HCT116 (cell line): ENCODE measurements around the gene STK40. TPM values are rescaled to one million over a fixed set of nuclear protein-coding genes. Genes with fewer than 3 reads are reported as not detected.

Experiments
- ATAC-seq: fragments of 200-7000 bp; cut with Tn5 transposase; 2 replicates; pipeline ENCODE4 v1.9.1; 2020; ENCODE audit warnings: mild to moderate bottlenecking, moderate library complexity
- BruUV-seq: library from RNA; stranded (reverse); fragments of 400-500 nt; replicated peaks from 2 replicates; lab custom pipeline; 2021; lab: Mats Ljungman, UMichigan
- CTCF ChIA-PET: fragments of 300-600 bp; sonication (Branson Sonifier 250); formaldehyde crosslinking; loops from one replicate; lab custom pipeline; 2021; ENCODE audit warnings: antibody characterized with exemption; lab: Charles Lee
- POLR2A ChIA-PET: fragments of 300-600, 350-600 bp; sonication (Branson Sonifier 250); formaldehyde crosslinking; loops from one replicate; lab custom pipeline; 2021; ENCODE audit warnings: antibody characterized with exemption; lab: Charles Lee
- RAD21 ChIA-PET, 2 experiments: fragments of 300-600 bp; sonication (Branson Sonifier 250); formaldehyde crosslinking; loops; one replicate each; lab custom pipeline; 2023; ENCODE audit warnings: low total read pairs in 2 of 2; ENCODE audit not compliant: uncharacterized antibody in 2 of 2, unreplicated experiment in 2 of 2, low non-redundant PET in 1 of 2; lab: Charles Lee
- DNase-seq: peaks from one replicate; pipeline ENCODE4 v3.0.0-alpha.2; 2010; ENCODE audit warnings: low read depth, low spot score
- H2AFZ ChIP-seq: fragments of 200-600 bp; shearing (Covaris generic), sonication (generic); 2 replicates; pipeline ENCODE4 v1.6.1; 2017; ENCODE audit warnings: low read depth, mixed run types, mixed read lengths, antibody characterized with exemption, low read length; ENCODE audit not compliant: poor library complexity, severe bottlenecking
- H3K27ac ChIP-seq: 2 replicates; pipeline ENCODE4 v1.5.1; 2012; ENCODE audit warnings: low read depth, low read length
- H3K27me3 ChIP-seq: fragments of 200-600 bp; sonication (generic); 2 replicates; pipeline ENCODE4 v1.6.1; 2016; ENCODE audit warnings: mixed run types, low read length, mixed read lengths; ENCODE audit not compliant: insufficient read depth
- H3K36me3 ChIP-seq, 2 experiments: fragments of 200-500 bp in 1 of 2; fragments of 200-600 bp in 1 of 2; sonication (Bioruptor generic) in 1 of 2; sonication (generic) in 1 of 2; 2 replicates each; pipeline versions ENCODE4 v1.5.1 to v1.6.1; 2014 to 2016; ENCODE audit warnings: low read length in 2 of 2, inconsistent platforms in 1 of 2, mixed read lengths in 1 of 2, mixed run types in 1 of 2; ENCODE audit not compliant: insufficient read depth in 2 of 2, control insufficient read depth in 1 of 2
- H3K4me1 ChIP-seq, 2 experiments: fragments of 200-600 bp in 1 of 2; sonication (generic) in 1 of 2; 2 replicates each; pipeline versions ENCODE4 v1.5.1 to v1.6.1; 2012 to 2017; ENCODE audit warnings: low read length in 2 of 2, inconsistent platforms in 1 of 2, mild to moderate bottlenecking in 1 of 2, mixed read lengths in 1 of 2, mixed run types in 1 of 2, moderate library complexity in 1 of 2; ENCODE audit not compliant: insufficient read depth in 2 of 2, control insufficient read depth in 1 of 2
- H3K4me2 ChIP-seq: fragments of 200-600 bp; sonication (generic); 2 replicates; pipeline ENCODE4 v1.6.1; 2017; ENCODE audit warnings: mixed run types, low read length, mixed read lengths
- H3K4me3 ChIP-seq, 2 experiments: fragments of 200-600 bp in 1 of 2; sonication (generic) in 1 of 2; replicated peaks in 1 of 2; 2 replicates each; pipeline ENCODE4 v1.5.1; 2011 to 2016; ENCODE audit warnings: low read length in 2 of 2, control low read depth in 1 of 2, low read depth in 1 of 2, mild to moderate bottlenecking in 1 of 2, mixed read lengths in 1 of 2, mixed run types in 1 of 2
- H3K79me2 ChIP-seq: fragments of 200-600 bp; sonication (generic); 2 replicates; pipeline ENCODE4 v1.6.1; 2017; ENCODE audit warnings: mild to moderate bottlenecking, mixed run types, low read length, moderate library complexity, mixed read lengths; ENCODE audit not compliant: insufficient read depth
- H3K9ac ChIP-seq: fragments of 200-600 bp; sonication (generic); 2 replicates; pipeline ENCODE4 v1.6.1; 2016; ENCODE audit warnings: low read length, mixed read lengths
- H3K9me2 ChIP-seq: fragments of 200-600 bp; sonication (generic), shearing (Covaris generic); 2 replicates; pipeline ENCODE4 v1.6.1; 2017; ENCODE audit warnings: mixed run types, mild to moderate bottlenecking, moderate library complexity; ENCODE audit not compliant: insufficient read depth
- H3K9me3 ChIP-seq, 2 experiments: fragments of 200-500 bp in 1 of 2; fragments of 200-600 bp in 1 of 2; sonication (Bioruptor generic) in 1 of 2; sonication (generic) in 1 of 2; 2 replicates each; pipeline ENCODE4 v1.6.1; 2014 to 2017; ENCODE audit warnings: low read length in 2 of 2, mixed read lengths in 2 of 2, inconsistent platforms in 1 of 2, low read depth in 1 of 2, mild to moderate bottlenecking in 1 of 2, mixed run types in 1 of 2, moderate library complexity in 1 of 2; ENCODE audit not compliant: control insufficient read depth in 1 of 2, insufficient read depth in 1 of 2
- H4K20me1 ChIP-seq: fragments of 200-600 bp; sonication (generic), shearing (Covaris generic); 2 replicates; pipeline ENCODE4 v1.6.1; 2017; ENCODE audit warnings: mixed run types, mild to moderate bottlenecking, moderate library complexity; ENCODE audit not compliant: insufficient read depth
- ATF3 ChIP-seq: IDR thresholded peaks from 2 replicates; pipeline ENCODE4 v1.6.1; 2012
- CBX3 ChIP-seq: IDR thresholded peaks from 2 replicates; pipeline ENCODE4 v1.6.1; 2012; ENCODE audit warnings: low read depth
- ELF1 ChIP-seq: IDR thresholded peaks from 2 replicates; pipeline ENCODE4 v1.6.1; 2012; ENCODE audit warnings: low read depth, borderline replicate concordance
- EZH2 ChIP-seq: fragments of 200-600 bp; sonication (generic); IDR thresholded peaks from 2 replicates; pipeline ENCODE4 v1.6.1; 2017; ENCODE audit warnings: antibody characterized with exemption, mixed run types
- EZH2phosphoT487 ChIP-seq: fragments of 200-600 bp; IDR thresholded peaks from 2 replicates; pipeline ENCODE4 v1.6.1; 2018; ENCODE audit warnings: antibody characterized with exemption, borderline replicate concordance
- FOSL1 ChIP-seq: IDR thresholded peaks from 2 replicates; pipeline ENCODE4 v1.6.1; 2012; ENCODE audit warnings: low read depth
- MAX ChIP-seq: IDR thresholded peaks from 2 replicates; pipeline ENCODE4 v1.6.1; 2012
- RAD21 ChIP-seq: IDR thresholded peaks from 2 replicates; pipeline ENCODE4 v1.6.1; 2012; ENCODE audit warnings: low read depth, mild to moderate bottlenecking
- SP1 ChIP-seq: IDR thresholded peaks from 2 replicates; pipeline ENCODE4 v1.6.1; 2012; ENCODE audit warnings: low read depth
- YY1 ChIP-seq: IDR thresholded peaks from 2 replicates; pipeline ENCODE4 v1.6.1; 2011; ENCODE audit warnings: low read length, low read depth, moderate library complexity, mild to moderate bottlenecking; ENCODE audit not compliant: insufficient replicate concordance; ENCODE audit errors: extremely low read depth
- ZBTB33 ChIP-seq: IDR thresholded peaks from 2 replicates; pipeline ENCODE4 v1.6.1; 2011; ENCODE audit warnings: mild to moderate bottlenecking, low read length, moderate library complexity; ENCODE audit not compliant: insufficient replicate concordance; ENCODE audit errors: extremely low read depth
- ZFX ChIP-seq: fragments of 450-650 bp; IDR thresholded peaks from 2 replicates; pipeline ENCODE4 v1.6.1; 2017
- intact Hi-C: fragments of 100-400 bp; cut with micrococcal nuclease; formaldehyde crosslinking; loops from 2 replicates; pipeline ENCODE4 v1.10.0; 2022
- total RNA-seq: library from RNA; stranded (reverse); gene quantifications from one replicate; pipeline ENCODE4 v1.2.1, GENCODE V29; 2021; ENCODE audit not compliant: unreplicated experiment

STK40 gene
- total RNA-seq, 1 experiment from 2014 or later: 33.9 TPM

- BruUV-seq: no TSS peak
- CTCF ChIA-PET: interaction anchor here (1.5 kb wide), 1 partner anchor 11 kb away, joined by 3 read pairs; no protein-coding TSS in a partner anchor
- Histone ChIP-seq H3K36me3 (peaks cover 14 to 28% of the 10 kb centered on the region in 2 experiments; a peak in 3 of 4 replicates), H3K4me3 (no peak overlapping the region), H3K27ac (no peak overlapping the region), H3K4me2 (no peak overlapping the region), H4K20me1 (no peaks in the 10 kb centered on the region), H3K79me2 (peaks cover 15% of the 10 kb centered on the region), H3K9me2 (no peaks in the 10 kb centered on the region), H3K9ac (no peak overlapping the region), H3K4me1 (peaks cover 15 to 30% of the 10 kb centered on the region in 2 experiments), H2AFZ (no peak overlapping the region), H3K27me3 (no peaks in the 10 kb centered on the region), H3K9me3 (no peaks in the 10 kb centered on the region)
- POLR2A ChIA-PET: interaction anchor here (0.8 to 5.5 kb wide), 4 partner anchors 11 to 229 kb away, joined by 3 to 219 read pairs (median 3); partner anchors contain the start of gene LSM10
- intact Hi-C loops: loop anchor here (10.0 kb wide), 1 partner anchor 234 kb away; the partner anchor contains the start of gene MAP7D1
- no peak for ATAC-seq
- DNase-seq: no peak
- RAD21 ChIA-PET: no interaction called here
- TF ChIP-seq ZBTB33 (no peak), MAX (no peak)
These were observed 3.5 kb upstream of the STK40 start for GRCh38 chr1:36389261-36389660.

- Histone ChIP-seq H3K9me3 (no peaks in the 10 kb centered on the region), H3K9me2 (no peaks in the 10 kb centered on the region), H3K4me1 (peaks cover 16 to 32% of the 10 kb centered on the region in 2 experiments), H3K9ac (peak overlapping the region; percentile 84), H3K4me3 (peak overlapping the region; percentile 50 to 96), H3K79me2 (peaks cover 31% of the 10 kb centered on the region), H3K36me3 (peaks cover 2 to 10% of the 10 kb centered on the region in 2 experiments; a peak in 2 of 4 replicates), H3K4me2 (peak overlapping the region; percentile 96), H3K27me3 (no peaks in the 10 kb centered on the region), H4K20me1 (no peaks in the 10 kb centered on the region), H2AFZ (no peak overlapping the region), H3K27ac (peak overlapping the region; percentile 89)
- POLR2A ChIA-PET: interaction anchor here (0.8 to 5.5 kb wide), 13 partner anchors 8 to 314 kb away, joined by 3 to 219 read pairs (median 7); partner anchors contain the start of genes LSM10, OSCP1 and SH3D21
- DNase-seq: no peak
- ATAC-seq: no peak
- CTCF ChIA-PET: interaction anchor here (0.9 to 1.8 kb wide), 5 partner anchors 10 to 238 kb away, joined by 3 to 7 read pairs (median 5); partner anchors contain the start of genes LSM10 and TRAPPC3
- no TSS peak for BruUV-seq
- intact Hi-C loops: loop anchor here (10.0 kb wide), 1 partner anchor 233 kb away; the partner anchor contains the start of gene MAP7D1
- RAD21 ChIA-PET: no interaction called here
- TF ChIP-seq FOSL1 (no peak), ZBTB33 (no peak), ATF3 (no peak), ZFX (no peak), YY1 (no peak), RAD21 (no peak), EZH2 (no peak), EZH2phosphoT487 (no peak), SP1 (no peak), CBX3 (no peak), MAX (no peak), ELF1 (no peak)
These were observed 1.6 kb upstream of the STK40 start for GRCh38 chr1:36387141-36387949.
